Natural killer cell treated with Interleukin-12 subunit alpha and Interleukin-12 subunit beta and Interleukin-15 and Interleukin-18, amount 100 ng/mL, for 72 hours (primary cell): ENCODE results near the gene DSTN. TPM values are rescaled to one million over a fixed set of nuclear protein-coding genes. Genes with fewer than 3 reads are reported as not detected.

Experiments
- ATAC-seq, 2 donors: fragments of 150-1000 bp; cut with Tn5 transposase in 1 of 2; sonication (Bioruptor Pico), chemical (Tn5 transposase) in 1 of 2; 2 replicates each; pipeline ENCODE4 v1.10.0; 2021
- DNase-seq: peaks from one replicate; pipeline ENCODE4 v3.0.0; 2022; ENCODE audit warnings: low spot score
- H3K27ac Mint-ChIP-seq, 2 donors: 1 replicate in 1 of 2; 2 replicates in 1 of 2; pipeline ENCODE4 v1.8.0; 2022; ENCODE audit warnings: mixed read lengths in 2 of 2, mild to moderate bottlenecking in 1 of 2, moderate library complexity in 1 of 2
- H3K27me3 Mint-ChIP-seq, 2 donors: 1 replicate in 1 of 2; 2 replicates in 1 of 2; pipeline ENCODE4 v1.8.0; 2022; ENCODE audit warnings: mixed read lengths in 2 of 2
- H3K36me3 Mint-ChIP-seq: one replicate; pipeline ENCODE4 v1.8.0; 2022; ENCODE audit warnings: mixed read lengths
- H3K4me1 Mint-ChIP-seq, 2 donors: 1 replicate in 1 of 2; 2 replicates in 1 of 2; pipeline ENCODE4 v1.8.0; 2022; ENCODE audit warnings: low read depth in 2 of 2, mixed read lengths in 2 of 2, mild to moderate bottlenecking in 1 of 2
- H3K4me3 Mint-ChIP-seq: one replicate; pipeline ENCODE4 v1.8.0; 2022; ENCODE audit warnings: mixed read lengths
- H3K9me3 Mint-ChIP-seq: 2 replicates; pipeline ENCODE4 v1.8.0; 2022; ENCODE audit warnings: mixed read lengths
- total RNA-seq, 2 donors: library from RNA; stranded (reverse); gene quantifications; one replicate each; pipeline ENCODE4 v1.2.3, GENCODE V29; 2022

DSTN gene
- total RNA-seq, 2 donors from 2014 or later, result 42.5 to 59.1 TPM

DNA sequence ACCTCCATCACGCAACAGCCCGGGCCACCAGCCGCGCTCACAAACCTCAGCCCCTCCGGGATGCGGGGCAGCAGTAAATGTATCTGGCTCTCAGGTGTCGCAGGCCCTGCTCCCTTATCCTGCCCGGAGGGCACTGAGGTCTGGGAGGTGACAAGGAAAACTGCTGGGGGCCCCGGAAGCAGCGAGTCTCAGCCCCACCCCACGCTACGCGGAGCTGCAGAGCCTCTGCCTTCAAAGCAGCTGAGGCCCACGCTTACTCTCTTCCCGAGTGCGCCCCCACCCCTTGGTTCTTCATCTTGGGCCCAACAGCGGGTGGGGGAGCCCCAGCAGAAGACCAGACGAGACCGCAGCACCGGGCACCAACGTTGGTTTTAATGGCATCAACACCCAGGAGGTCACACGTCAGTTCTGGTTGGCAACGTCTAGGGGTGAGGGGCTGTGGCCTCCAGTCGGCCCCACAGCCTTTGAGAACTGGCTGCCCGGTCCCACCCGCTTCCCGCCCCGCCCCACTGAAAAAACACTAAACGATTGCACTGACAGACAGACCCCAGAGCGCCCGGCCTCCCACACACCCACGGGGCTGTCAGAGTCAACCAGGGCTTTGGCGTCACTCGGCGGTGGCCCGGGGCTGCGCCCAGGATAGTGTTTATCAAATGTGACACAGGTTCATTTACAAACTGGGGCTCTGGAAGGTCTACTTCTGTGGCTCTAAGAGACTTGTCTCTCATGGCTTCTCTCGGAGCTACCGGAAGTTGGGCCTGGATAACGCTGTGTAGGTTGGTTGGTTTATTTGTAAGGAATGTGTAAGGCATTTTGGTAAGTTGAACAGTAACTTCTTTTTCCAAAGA is 43.7 kb downstream of the DSTN start:
- no peaks in the 10 kb centered on the region for H3K27me3 Mint-ChIP-seq
- H3K4me3 Mint-ChIP-seq, result no peak overlapping the region
- H3K27ac Mint-ChIP-seq, result peak overlapping the region; percentile 97
- H3K36me3 Mint-ChIP-seq, result no peaks in the 10 kb centered on the region
- peaks cover 27 to 39% of the 10 kb centered on the region in 2 donors for H3K4me1 Mint-ChIP-seq
- ATAC-seq (no peak), DNase-seq (no peak)
- H3K9me3 Mint-ChIP-seq, result no peaks in the 10 kb centered on the region

DNA sequence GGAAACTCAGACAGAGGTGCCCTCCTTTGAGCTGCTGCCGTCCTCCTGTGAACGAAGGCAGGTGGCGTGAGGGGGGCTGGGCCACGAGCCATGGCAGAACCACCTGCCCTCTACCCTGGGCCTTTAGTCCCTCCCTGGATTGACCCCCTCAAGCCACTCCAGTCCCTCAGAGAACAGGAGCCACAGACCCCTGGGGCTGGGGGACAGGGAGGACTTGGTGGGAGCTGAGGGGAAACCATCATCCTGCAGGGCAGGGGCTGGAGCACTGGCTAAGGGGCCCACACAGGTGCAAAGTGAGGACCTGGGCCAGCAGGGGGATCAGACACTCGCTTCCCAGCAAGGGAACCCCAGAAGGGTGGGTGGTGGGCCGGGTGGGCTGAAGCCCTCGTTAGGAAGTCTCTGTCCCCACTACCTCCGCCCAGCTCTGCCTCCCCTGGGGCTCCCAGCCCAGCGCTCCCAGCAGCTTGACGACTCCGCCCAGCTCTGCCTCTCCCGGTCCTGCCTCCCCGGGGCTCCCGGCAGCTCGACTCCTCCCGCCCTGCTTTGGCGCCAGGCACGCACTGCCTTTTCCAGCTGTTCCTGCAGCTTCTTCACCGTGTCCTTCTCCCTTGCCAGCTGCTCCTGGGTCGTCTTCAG is 44.4 kb downstream of the DSTN start:
- peak overlapping the region in 1 of 2 donors; percentile 97 for H3K27ac Mint-ChIP-seq

DNA sequence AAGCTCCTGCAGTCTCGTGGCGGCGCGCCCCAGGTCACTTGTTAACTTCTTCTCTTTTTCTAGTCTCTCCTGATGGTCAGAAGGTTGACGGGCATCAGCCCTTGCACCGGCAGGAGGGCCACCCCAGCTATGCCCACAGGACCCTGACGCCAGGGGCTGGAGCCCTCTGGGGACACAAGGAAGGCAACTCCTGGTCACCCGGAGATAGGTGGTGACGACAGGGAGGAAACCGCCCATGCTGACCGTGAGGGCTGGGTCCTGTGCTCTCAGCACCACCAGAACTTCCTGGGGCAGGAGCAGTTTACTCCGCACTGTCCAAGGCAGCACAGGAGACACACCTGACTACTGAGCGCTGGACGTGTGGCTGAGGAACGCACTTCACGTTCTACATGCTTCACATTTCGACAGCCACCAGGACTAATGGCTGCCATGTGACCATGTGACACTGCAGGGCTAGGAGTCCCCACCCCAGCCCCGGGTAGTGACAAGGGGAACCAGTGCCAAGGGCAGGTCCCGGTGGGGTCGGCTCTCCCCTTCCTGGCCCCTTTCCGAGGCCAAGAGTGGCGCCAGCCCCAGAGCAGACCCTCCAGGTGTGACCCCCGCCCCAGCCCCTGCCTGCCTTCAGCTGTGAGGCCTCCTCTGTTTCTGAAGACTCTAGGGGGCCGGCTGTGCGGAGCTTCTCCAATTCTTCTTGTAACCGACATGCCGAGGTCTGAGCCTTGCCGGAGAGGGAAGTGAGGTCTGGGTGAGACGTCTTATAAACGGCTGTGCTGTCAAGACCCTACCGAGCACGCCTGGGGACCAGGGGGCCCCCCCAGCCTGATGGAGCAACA is 45.2 kb downstream of the DSTN start:
- Mint-ChIP-seq H3K9me3 (no peaks in the 10 kb centered on the region), H3K27ac (peak overlapping the region in 1 of 2 donors; percentile 33), H3K4me1 (peaks cover 16 to 29% of the 10 kb centered on the region in 2 donors), H3K27me3 (no peaks in the 10 kb centered on the region), H3K36me3 (no peaks in the 10 kb centered on the region), H3K4me3 (no peak overlapping the region)
- no peak for DNase-seq
- no peak for ATAC-seq

More for the DNA sequence above, 44.4 kb downstream of the DSTN start:
- Mint-ChIP-seq H3K9me3 (no peaks in the 10 kb centered on the region), H3K36me3 (no peaks in the 10 kb centered on the region), H3K4me1 (peaks cover 24 to 36% of the 10 kb centered on the region in 2 donors), H3K4me3 (no peak overlapping the region), H3K27me3 (no peaks in the 10 kb centered on the region)
- ATAC-seq (no peak), DNase-seq (no peak)

DNA sequence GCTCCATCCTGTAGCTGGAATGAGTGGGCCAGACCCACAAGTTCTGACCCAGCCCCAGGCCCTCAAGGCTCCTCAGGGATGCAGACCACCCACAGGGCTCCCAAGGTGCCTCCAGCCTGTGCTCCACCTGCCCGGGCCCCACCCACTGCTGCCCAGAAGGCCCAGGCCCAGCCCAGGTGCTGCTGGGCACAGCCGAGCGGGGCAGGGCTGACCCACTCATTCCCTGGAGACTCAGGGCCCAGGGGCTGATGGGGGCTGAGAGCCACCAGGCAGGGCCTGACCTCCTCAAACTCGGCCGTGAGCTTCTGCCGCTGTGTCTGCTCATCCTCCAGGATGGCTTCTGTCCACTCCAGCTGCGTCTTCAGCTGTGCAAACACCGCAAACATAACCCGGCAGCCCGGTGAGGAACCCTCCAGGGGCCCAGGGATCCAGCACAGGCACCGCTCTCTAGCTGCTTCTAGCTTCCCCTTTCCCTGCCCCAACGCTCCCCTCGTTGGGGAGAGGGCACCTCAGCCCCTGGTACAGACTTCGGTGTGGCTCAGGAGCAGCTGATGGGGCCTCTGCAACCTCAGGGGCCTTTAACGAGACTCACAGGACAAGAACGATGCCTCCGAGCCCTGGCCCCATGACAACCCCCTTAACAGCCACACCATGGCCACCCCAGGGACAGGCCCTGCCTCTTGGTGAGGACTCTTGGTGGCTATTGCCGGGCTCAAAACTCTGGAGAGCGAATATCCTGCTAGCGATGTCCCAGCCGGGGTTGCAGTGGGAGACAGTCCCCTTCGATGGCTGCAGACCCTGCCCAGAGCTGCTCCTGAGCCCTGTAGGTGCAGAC is 46.0 kb downstream of the DSTN start:
- no peaks in the 10 kb centered on the region for H3K27me3 Mint-ChIP-seq
- H3K9me3 Mint-ChIP-seq, result no peaks in the 10 kb centered on the region
- H3K4me1 Mint-ChIP-seq, result peaks cover 9 to 23% of the 10 kb centered on the region in 2 donors
- no peaks in the 10 kb centered on the region for H3K36me3 Mint-ChIP-seq
- DNase-seq (no peak), ATAC-seq (no peak)
- H3K4me3 Mint-ChIP-seq, result no peak overlapping the region
- no peak overlapping the region for H3K27ac Mint-ChIP-seq

DNA sequence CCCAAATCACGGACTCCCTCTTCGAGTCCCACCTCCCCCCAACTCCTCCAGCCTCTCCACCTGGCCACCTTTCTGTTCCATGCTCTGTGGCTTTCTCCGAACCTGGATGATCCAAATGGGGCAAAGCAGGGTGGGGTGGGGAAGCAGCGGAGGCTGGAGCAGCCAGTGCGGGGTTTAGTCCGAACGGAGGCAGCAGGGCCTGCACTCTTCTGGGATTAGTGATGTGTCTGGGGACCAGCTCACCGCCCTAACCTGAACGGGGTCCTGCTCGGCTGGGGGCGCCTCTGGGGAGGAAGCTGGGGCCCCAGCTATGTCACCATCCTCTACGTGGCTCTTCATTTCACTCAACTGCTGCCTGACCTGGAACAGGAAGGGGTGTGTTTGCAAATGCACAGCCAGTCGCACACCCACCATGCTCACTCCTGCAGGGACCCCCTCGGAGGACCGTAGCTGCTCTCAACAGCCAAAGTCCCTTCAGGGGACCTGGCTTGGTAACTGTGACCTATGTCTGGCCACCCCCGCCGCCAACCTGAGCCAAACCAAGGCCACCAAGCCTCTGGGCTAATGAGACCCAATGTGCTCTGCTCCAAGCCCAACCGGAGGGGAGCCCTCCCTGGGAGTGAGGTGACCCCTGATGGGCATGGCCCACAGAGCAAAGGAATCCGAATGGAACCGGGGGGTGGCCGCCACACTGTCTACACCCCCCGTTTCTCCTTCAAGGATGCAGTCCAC is 46.8 kb downstream of the DSTN start:
- Mint-ChIP-seq H3K9me3 (no peaks in the 10 kb centered on the region), H3K4me1 (peaks cover 9 to 22% of the 10 kb centered on the region in 2 donors), H3K27ac (no peak overlapping the region), H3K36me3 (no peaks in the 10 kb centered on the region), H3K4me3 (no peak overlapping the region), H3K27me3 (no peaks in the 10 kb centered on the region)
- DNase-seq (no peak), ATAC-seq (no peak)

DNA sequence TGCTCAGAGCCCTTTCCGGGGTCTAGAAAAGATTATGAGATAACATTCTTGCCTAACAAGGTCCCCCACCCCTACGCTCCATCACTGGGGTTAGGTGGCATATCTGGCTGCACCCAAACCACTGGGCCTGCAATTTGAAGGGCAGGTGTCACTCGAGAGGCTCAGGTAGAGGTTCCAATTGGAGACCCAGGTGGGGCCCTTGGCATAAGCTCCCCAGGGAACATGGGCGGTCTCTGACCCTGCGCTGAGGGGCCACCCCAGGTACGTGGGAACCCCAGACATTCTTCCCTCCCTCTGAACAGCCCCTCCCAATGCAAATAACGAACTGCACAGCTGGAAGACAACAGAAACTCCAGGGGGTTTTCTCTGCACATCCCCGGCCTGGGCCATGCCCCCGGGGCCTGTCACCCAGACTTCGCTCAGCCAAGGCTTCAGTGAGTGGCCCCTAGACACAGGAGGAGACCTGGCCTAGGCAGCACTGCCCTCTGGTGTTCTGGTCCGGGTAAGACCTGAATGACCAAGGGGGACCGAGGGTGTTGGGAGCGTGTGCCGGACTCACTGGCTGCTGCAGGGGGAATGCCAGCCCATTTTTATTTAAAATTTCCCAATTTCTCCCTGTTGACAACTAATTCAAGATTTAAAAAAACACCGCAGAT is 47.5 kb downstream of the DSTN start:
- Mint-ChIP-seq H3K27me3 (no peaks in the 10 kb centered on the region), H3K27ac (no peak overlapping the region)
- peak; percentile 34 to 46 for ATAC-seq

DNA sequence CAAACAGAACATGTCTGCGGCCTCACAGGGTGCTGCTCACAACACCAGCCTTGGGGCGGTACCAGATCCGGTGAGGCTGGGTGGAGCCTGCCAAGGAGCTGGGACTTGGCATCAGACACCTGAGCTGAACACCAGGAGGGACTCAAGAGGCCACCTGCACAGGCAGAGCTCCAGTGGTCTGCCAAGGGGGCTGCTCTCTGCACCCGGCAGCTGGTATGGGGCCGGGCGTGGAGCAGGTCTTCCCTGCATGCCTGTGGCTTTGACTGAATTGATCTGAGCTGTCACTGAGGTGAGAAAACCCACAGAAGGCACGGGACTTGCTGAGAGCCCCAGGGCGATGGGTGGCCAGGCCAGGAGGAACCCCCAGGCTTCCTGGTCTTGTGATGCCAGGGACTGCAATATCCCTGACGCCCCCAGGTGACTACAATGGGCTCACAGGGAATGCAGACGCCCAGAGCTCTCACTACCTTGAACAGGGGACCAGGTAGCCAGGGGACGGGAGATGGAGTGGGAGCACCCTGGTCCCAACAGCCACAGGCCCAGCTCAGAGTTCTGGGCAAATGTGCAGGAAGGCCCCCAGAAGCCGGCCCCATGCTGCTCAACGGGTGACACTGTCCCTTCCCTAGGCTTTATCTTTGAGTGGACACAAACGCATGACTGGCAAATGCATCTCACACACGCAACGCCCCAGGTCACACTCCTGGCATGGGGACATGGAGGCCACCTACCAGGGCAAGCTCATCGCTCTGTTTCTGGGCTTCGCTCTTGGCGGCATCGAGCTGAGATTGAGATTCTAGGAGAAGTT is 48.2 kb downstream of the DSTN start:
- Mint-ChIP-seq H3K4me3 (no peak overlapping the region), H3K27me3 (no peaks in the 10 kb centered on the region), H3K4me1 (peaks cover 0 to 12% of the 10 kb centered on the region in 2 donors), H3K9me3 (no peaks in the 10 kb centered on the region), H3K36me3 (no peaks in the 10 kb centered on the region), H3K27ac (no peak overlapping the region)
- no peak for DNase-seq
- no peak for ATAC-seq

More for the DNA sequence above, 47.5 kb downstream of the DSTN start:
- Mint-ChIP-seq H3K4me3 (no peak overlapping the region), H3K9me3 (no peaks in the 10 kb centered on the region), H3K36me3 (no peaks in the 10 kb centered on the region), H3K4me1 (peaks cover 7 to 18% of the 10 kb centered on the region in 2 donors)
- no peak for DNase-seq

DNA sequence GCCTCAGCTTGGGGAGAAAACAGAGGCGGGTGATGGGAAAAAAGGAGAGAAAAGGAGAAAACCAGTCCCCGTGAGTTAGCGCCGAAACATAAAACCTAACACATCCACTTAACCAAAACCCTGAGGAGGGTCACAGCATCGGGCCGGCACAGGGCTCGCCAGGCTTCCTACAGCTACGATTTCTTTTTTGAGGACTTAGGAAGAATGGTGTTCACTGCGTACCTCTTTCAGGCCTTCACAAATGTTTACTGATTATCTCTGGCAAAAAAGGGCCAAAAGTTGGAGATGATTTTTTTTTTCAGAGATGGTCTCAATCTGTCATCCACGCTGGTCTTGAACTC is 48.8 kb downstream of the DSTN start:
- Mint-ChIP-seq H3K27me3 (no peaks in the 10 kb centered on the region), H3K4me3 (no peak overlapping the region), H3K4me1 (peaks cover 0 to 12% of the 10 kb centered on the region in 2 donors), H3K27ac (no peak overlapping the region), H3K36me3 (no peaks in the 10 kb centered on the region), H3K9me3 (no peaks in the 10 kb centered on the region)
- DNase-seq (no peak), ATAC-seq (no peak)

DNA sequence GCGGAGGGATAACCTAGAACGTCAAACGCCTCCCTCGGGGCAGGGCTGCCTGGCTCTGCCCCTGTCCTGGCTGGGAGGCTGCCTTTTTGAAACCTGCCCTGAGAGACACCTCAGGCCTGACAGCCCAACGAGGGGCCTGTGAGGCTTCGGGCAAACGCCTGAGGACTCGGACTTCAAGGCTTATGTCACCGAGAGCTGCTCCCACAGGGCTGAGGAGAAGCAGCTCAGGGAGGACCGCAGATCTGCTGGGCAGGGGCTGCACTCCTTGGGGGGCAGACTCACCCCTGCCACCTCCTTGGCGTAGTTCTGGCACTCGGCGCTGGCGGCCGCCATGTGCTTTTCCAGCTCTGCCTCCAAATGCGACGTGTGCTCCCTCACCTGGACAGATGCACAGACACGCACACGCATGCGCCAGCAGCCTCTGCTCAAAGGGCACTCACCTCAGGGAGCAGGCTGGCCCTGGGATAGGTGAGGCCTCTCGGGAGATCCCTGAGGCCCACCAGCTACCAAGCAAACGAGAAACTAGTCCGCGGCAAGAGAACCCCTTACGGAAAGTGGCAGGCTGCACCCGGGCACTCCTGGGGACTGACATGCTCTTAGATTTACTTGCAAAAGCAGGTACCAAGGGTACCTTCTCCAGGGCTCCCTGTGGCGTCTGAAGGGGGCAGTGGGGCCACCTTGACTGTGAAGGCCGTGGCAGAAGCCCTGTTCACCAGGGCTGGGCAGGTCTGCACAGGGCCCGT is 49.6 kb downstream of the DSTN start:
- Mint-ChIP-seq H3K36me3 (no peaks in the 10 kb centered on the region), H3K4me3 (no peak overlapping the region), H3K4me1 (peaks cover 0 to 7% of the 10 kb centered on the region in 2 donors), H3K27ac (no peak overlapping the region), H3K9me3 (no peaks in the 10 kb centered on the region), H3K27me3 (no peaks in the 10 kb centered on the region)
- ATAC-seq (no peak), DNase-seq (no peak)

DNA sequence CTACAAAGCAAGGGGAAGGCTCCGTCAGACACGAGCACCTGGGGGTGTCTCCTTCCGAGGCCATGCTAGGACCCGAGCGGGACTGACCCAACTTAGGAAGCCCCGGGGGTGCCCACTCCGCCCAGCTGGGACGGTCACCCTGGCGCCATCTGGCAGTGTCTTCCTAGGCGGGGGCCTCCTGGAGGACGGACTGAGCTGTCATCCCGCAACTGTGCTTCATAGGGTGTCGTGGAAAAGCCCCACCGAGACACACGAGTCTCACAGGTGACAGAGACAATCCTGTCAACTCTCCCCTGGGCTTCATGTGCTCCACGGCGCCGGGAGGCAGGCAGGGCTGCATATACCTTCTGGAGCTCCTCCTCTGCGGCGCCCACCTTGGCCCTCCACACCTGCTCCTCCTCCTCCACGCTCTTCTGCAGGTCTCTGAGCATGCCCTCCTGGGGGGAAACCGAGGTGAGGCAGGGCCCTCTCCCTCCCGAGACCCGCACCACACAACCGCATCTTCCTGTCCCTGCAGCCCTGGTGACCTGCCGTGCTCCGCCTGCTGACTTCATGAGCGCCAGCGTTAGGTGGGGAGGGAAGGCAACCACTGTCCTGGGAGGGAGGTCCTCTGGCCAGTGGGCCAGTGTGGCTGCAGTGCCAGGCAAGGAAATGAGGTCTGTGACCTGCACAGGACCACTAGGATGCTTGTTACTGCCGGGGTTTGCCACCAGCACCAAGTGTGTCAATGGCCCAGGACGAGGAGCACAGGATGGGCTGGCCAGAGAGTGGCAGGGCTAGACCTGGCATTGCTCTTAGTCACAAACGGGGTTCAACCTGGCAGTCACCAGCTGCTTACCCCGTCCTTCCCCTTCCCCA is 50.7 kb downstream of the DSTN start:
- ATAC-seq (no peak), DNase-seq (no peak)
- Mint-ChIP-seq H3K27me3 (no peaks in the 10 kb centered on the region), H3K9me3 (no peaks in the 10 kb centered on the region), H3K27ac (no peak overlapping the region), H3K36me3 (no peaks in the 10 kb centered on the region), H3K4me3 (no peak overlapping the region), H3K4me1 (peaks cover 0 to 3% of the 10 kb centered on the region in 2 donors)
